ENCODE measurements around the gene MCAM.

- TF ChIP-seq CTCF (conservative IDR thresholded peaks at IDR 0.05 in 1 of 2, IDR thresholded peaks at IDR 0.05 in 1 of 2; ENCODE audit: low read depth in 1 of 2, low read length in 2 of 2) (no peak), EZH2 (IDR thresholded peaks at IDR 0.05; ENCODE audit: low read length, missing control alignments) (no peak)
These were observed 47.1 kb upstream of the MCAM start for GRCh38 chr11:119363851-119364590.
